Measurements from ENCODE around the gene BHLHA9. TPM values are rescaled to one million over a fixed set of nuclear protein-coding genes. Genes with fewer than 3 reads are reported as not detected.

BHLHA9 gene
- total RNA-seq, 1 donor from 2014 or later: not detected

DNA sequence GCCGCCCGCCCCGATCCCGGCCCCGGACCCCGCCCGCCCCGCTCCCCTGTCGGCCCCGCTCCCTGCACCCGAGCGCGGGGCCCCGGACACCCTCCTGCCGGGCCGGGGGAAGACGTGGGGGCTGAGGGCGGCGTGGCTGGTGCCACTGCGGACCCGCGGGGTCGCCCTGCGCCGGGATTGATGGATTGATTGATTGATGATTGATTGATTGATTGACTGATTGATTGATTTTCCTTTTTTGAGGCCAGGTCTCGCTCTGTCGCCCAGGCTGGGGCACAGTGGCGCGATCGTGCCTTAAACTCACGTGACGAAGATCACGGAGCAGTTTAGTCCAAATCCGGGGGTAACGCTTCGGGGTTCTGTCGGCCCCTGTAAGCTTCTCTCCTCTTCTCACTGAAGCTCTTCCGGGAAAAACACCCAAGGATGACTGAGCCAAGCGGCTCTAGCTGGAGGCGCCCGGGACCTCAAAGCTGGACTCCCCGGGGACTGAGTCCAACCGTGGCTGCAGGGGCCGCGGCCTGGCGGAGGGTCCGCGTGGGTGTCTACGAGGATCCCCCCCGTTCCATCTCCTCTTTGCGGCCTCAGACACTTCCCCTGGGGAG is 40.2 kb upstream of the BHLHA9 start:
- Histone ChIP-seq H3K36me3 (no peaks in the 10 kb centered on the region), H3K4me1 (peaks cover 33% of the 10 kb centered on the region), H3K27me3 (ENCODE audit: low read depth) (peaks cover 35% of the 10 kb centered on the region), H3K9me3 (no peaks in the 10 kb centered on the region), H3K27ac (peak overlapping the region; percentile 76), H3K4me3 (peak overlapping the region; percentile 70)
- no peak for DNase-seq
- intact Hi-C loops (cut with DNase I): no loop called here
- ATAC-seq: peak in 1 of 2 donors; percentile 20
- TF ChIP-seq, protein P1, sequence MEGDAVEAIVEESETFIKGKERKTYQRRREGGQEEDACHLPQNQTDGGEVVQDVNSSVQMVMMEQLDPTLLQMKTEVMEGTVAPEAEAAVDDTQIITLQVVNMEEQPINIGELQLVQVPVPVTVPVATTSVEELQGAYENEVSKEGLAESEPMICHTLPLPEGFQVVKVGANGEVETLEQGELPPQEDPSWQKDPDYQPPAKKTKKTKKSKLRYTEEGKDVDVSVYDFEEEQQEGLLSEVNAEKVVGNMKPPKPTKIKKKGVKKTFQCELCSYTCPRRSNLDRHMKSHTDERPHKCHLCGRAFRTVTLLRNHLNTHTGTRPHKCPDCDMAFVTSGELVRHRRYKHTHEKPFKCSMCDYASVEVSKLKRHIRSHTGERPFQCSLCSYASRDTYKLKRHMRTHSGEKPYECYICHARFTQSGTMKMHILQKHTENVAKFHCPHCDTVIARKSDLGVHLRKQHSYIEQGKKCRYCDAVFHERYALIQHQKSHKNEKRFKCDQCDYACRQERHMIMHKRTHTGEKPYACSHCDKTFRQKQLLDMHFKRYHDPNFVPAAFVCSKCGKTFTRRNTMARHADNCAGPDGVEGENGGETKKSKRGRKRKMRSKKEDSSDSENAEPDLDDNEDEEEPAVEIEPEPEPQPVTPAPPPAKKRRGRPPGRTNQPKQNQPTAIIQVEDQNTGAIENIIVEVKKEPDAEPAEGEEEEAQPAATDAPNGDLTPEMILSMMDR (IDR thresholded peaks at IDR 0.05): no peak

DNA sequence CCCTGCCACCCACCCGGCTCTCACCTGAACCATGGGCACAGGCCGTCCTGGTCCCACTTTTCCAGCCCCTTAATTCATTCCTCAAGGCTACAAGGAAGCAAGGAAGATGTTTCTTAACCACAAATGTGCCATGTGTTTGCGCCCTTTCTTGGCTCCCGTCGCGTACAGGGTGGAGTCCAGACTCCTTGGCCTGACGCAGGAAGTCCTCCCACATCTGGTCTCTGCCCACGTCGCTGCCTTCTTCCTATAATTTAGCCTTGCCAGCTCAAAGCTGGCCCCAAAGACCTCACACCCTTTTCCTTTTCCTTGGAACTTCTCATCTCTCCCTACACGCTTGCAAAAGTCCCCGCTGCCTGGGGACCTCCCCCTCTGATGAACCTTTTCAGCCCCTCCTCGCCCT is 38.8 kb upstream of the BHLHA9 start:
- intact Hi-C loops (cut with DNase I): no loop called here
- Histone ChIP-seq H3K4me1 (peaks cover 33% of the 10 kb centered on the region), H3K27ac (no peak overlapping the region), H3K36me3 (no peaks in the 10 kb centered on the region), H3K27me3 (ENCODE audit: low read depth) (peaks cover 35% of the 10 kb centered on the region), H3K4me3 (peak overlapping the region; percentile 8), H3K9me3 (no peaks in the 10 kb centered on the region)
- peak; percentile 83 for DNase-seq
- TF ChIP-seq, protein P1 (IDR thresholded peaks at IDR 0.05): no peak
- peak; percentile 61 to 72 for ATAC-seq

DNA sequence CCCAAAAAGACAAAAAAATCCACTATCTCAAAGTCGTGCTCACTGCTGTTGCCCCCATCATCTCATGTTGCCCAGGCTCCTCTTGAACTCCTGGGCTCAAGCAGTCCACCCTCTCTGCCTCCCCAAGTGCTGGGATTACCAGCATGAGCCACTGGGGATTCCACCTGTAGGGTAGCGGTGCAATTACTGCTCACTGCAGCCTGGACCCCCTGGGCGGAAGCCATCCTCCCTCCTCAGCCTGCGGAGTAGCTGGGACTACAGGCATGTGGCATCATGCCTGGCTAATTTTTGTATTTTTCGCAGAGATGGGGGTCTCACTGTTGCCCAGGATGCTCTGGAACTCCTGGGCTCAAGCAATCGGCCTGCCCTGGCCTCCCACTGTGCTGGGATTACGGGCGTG is 37.9 kb upstream of the BHLHA9 start:
- TF ChIP-seq, protein P1 (IDR thresholded peaks at IDR 0.05): no peak
- peaks cover 31% of the 10 kb centered on the region for H3K27me3 ChIP-seq (ENCODE audit: low read depth)
- H3K27ac ChIP-seq: no peak overlapping the region
- no peaks in the 10 kb centered on the region for H3K36me3 ChIP-seq
- no peaks in the 10 kb centered on the region for H3K9me3 ChIP-seq
- peaks cover 33% of the 10 kb centered on the region for H3K4me1 ChIP-seq
- H3K4me3 ChIP-seq: no peak overlapping the region
- intact Hi-C loops (cut with DNase I): no loop called here
- ATAC-seq: no peak
- DNase-seq: no peak

DNA sequence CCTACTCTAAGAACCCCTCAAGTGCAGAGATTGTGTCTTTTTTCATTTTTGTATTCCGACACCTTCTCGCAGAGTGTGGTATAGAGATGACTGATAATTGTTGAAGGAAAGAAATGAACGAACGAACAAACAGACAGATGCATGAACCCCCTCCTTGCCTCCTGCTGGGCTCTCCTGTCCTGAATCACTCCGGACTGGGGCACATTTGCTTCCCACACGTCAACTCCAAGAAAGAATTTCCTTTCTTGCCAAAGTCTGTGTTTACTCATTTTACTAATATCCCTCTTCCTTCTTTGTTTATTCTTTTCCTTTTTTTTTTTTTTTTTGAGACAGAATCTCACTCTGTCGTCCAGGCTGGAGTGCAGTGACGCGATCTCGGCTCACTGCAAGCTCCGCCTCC is 37.5 kb upstream of the BHLHA9 start:
- Histone ChIP-seq H3K4me3 (no peak overlapping the region), H3K27me3 (ENCODE audit: low read depth) (peaks cover 33% of the 10 kb centered on the region), H3K4me1 (peaks cover 33% of the 10 kb centered on the region), H3K36me3 (no peaks in the 10 kb centered on the region), H3K27ac (no peak overlapping the region), H3K9me3 (no peaks in the 10 kb centered on the region)
- no peak for DNase-seq
- ATAC-seq: no peak
- TF ChIP-seq, protein P1 (IDR thresholded peaks at IDR 0.05): no peak
- intact Hi-C loops (cut with DNase I): no loop called here

- peaks cover 22% of the 10 kb centered on the region for H3K4me1 ChIP-seq
- no peak overlapping the region for H3K27ac ChIP-seq
- H3K36me3 ChIP-seq: no peaks in the 10 kb centered on the region
- H3K9me3 ChIP-seq: no peaks in the 10 kb centered on the region
- peaks cover 21% of the 10 kb centered on the region for H3K27me3 ChIP-seq (ENCODE audit: low read depth)
- intact Hi-C loops (cut with DNase I): no loop called here
- TF ChIP-seq, protein P1 (IDR thresholded peaks at IDR 0.05): no peak
- no peak for DNase-seq
- ATAC-seq: no peak
- H3K4me3 ChIP-seq: no peak overlapping the region
Measured at GRCh38 chr17:1234455-1234854, 35.8 kb upstream of the BHLHA9 start.
